ENCODE data around the gene SPG11. TPM values are rescaled to one million over a fixed set of nuclear protein-coding genes. Genes with fewer than 3 reads are reported as not detected.

Gene SPG11
- total RNA-seq, 1 experiment from 2014 or later: 38.3 TPM

GRCh38 chr15:44623178-44623577 lies 40.3 kb downstream of the SPG11 start:
- Histone ChIP-seq H3K18ac (ENCODE audit: insufficient read length, low read depth, low read length) (no peak overlapping the region), H4K91ac (ENCODE audit: insufficient read length, low read depth, low read length) (no peak overlapping the region), H3K27me3 (ENCODE audit: insufficient read depth, low read length) (no peaks in the 10 kb centered on the region), H3K9me3 (ENCODE audit: control insufficient read depth, low read depth, low read length) (no peaks in the 10 kb centered on the region), H3K4me2 (ENCODE audit: insufficient read depth, insufficient read length, low read length) (no peak overlapping the region), H3K4ac (ENCODE audit: low read depth, low read length) (no peak overlapping the region), H4K5ac (ENCODE audit: insufficient read length, low read depth, low read length) (no peak overlapping the region), H3K23me2 (ENCODE audit: insufficient read length, low read depth, low read length, poor library complexity, severe bottlenecking) (no peaks in the 10 kb centered on the region), H3T11ph (ENCODE audit: low read length) (no peak overlapping the region), H2BK120ac (ENCODE audit: low read depth, low read length, poor library complexity, severe bottlenecking) (no peak overlapping the region), H2BK15ac (ENCODE audit: low read depth, low read length) (no peak overlapping the region), H3K79me1 (ENCODE audit: insufficient read depth, low read depth, low read length, poor library complexity, severe bottlenecking) (no peaks in the 10 kb centered on the region), H3K14ac (ENCODE audit: insufficient read depth, low read length) (no peak overlapping the region), H3K27ac (ENCODE audit: insufficient read length, low read depth, low read length) (no peak overlapping the region), H3K4me1 (ENCODE audit: insufficient read depth, low read length) (no peaks in the 10 kb centered on the region), H4K8ac (replicated peaks; ENCODE audit: insufficient read length, low read depth, low read length) (no peak overlapping the region), H4K20me1 (ENCODE audit: control insufficient read depth, insufficient read depth, insufficient read length) (no peaks in the 10 kb centered on the region), H3K79me2 (ENCODE audit: insufficient read depth, low read length) (no peaks in the 10 kb centered on the region), H2AFZ (ENCODE audit: low read length) (no peak overlapping the region), H3K23ac (ENCODE audit: insufficient read length, low read depth, low read length) (no peak overlapping the region), H2BK20ac (ENCODE audit: low read depth, low read length, poor library complexity, severe bottlenecking) (no peak overlapping the region), H2AK5ac (ENCODE audit: insufficient read length, low read length) (no peak overlapping the region), H2BK5ac (ENCODE audit: insufficient read length, low read length) (no peak overlapping the region), H3K56ac (ENCODE audit: insufficient read length, low read depth, low read length) (no peak overlapping the region), H2BK12ac (ENCODE audit: insufficient read length, low read depth, low read length) (no peak overlapping the region), H3K9ac (ENCODE audit: extremely low read depth, insufficient read length, low read length) (no peak overlapping the region)
- Mint-ChIP-seq H3K4me3 (no peak overlapping the region), H3K9me3 (no peaks in the 10 kb centered on the region), H3K27me3 (ENCODE audit: low read depth) (no peaks in the 10 kb centered on the region), H3K36me3 (ENCODE audit: insufficient read depth in 1 of 3, low read depth in 3 of 3) (peaks cover 0 to 61% (median 40%) of the 10 kb centered on the region in 3 experiments; a peak in 6 of 7 replicates), H3K4me1 (no peaks in the 10 kb centered on the region), H3K27ac (no peak overlapping the region)
- no peak for TF ChIP-seq CTCF (conservative IDR thresholded peaks at IDR 0.05)
- DNase-seq: no peak
